ENCODE data around the gene ARHGAP26.

- TF ChIP-seq CTCF (IDR thresholded peaks at IDR 0.05; ENCODE audit: low read depth, low read length, missing input control) (no peak), FOXA1 (IDR thresholded peaks at IDR 0.05) (no peak), NR2F2 (IDR thresholded peaks at IDR 0.05) (no peak), MAX (IDR thresholded peaks at IDR 0.05) (no peak), EGR1 (IDR thresholded peaks at IDR 0.05; ENCODE audit: low read depth in 2 of 2) (no peak), ZBTB33 (IDR thresholded peaks at IDR 0.05) (no peak), GABPA (IDR thresholded peaks at IDR 0.05 in 1 of 2, conservative IDR thresholded peaks at IDR 0.05 in 1 of 2) (no peak), RXRA (IDR thresholded peaks at IDR 0.05) (no peak), JUND (IDR thresholded peaks at IDR 0.05) (no peak), REST (IDR thresholded peaks at IDR 0.05) (no peak), ATF3 (IDR thresholded peaks at IDR 0.05) (no peak)
Measured at GRCh38 chr5:142942901-142943300, 172.7 kb downstream of the ARHGAP26 start.

Measured in liver (tissue), 3 donors.